ENCODE data around the gene MSANTD2.

DNA sequence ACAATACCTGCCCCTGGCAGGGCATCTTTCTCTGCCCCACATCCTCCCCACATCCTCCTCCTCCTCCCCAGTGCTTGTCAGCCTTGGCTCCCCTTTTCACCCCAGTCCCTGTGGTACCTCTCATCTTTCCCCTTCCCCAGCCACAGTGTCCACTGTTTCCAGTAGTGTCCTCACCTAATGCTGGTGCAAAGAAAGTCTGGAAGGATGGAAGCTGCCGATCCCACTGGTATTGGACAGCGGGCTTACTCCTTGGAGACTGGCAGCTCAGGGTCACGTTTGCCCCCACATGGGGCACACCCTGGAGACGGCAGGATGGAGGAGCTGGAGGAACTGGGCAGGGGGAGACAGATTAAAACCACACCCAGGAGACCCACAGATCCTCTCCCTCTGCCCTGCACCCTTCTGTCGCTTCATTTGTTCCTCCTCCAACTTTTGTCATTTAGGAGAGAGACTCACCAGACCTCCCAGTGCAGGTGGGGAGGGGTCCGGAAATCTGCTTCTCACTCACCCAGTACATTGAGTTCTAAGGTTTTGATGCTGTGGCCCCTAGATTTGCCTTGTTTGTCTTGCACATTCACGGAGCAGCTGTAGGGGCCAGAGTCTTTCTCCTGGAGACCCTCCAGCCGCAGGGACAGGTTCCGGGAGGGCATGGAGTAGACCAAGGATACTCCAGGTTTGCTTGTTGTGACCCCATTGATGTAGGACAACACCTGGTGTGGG, 44.0 kb downstream of the MSANTD2 start:
- no peak for TF ChIP-seq PURB (CRISPR knock-in tag; IDR thresholded peaks at IDR 0.05; ENCODE audit: low read depth)
- TF ChIP-seq NR2C1 (IDR thresholded peaks at IDR 0.05) = no peak
- no peak for TF ChIP-seq NR2C1 (tag; IDR thresholded peaks at IDR 0.05)
- TF ChIP-seq, protein P1, sequence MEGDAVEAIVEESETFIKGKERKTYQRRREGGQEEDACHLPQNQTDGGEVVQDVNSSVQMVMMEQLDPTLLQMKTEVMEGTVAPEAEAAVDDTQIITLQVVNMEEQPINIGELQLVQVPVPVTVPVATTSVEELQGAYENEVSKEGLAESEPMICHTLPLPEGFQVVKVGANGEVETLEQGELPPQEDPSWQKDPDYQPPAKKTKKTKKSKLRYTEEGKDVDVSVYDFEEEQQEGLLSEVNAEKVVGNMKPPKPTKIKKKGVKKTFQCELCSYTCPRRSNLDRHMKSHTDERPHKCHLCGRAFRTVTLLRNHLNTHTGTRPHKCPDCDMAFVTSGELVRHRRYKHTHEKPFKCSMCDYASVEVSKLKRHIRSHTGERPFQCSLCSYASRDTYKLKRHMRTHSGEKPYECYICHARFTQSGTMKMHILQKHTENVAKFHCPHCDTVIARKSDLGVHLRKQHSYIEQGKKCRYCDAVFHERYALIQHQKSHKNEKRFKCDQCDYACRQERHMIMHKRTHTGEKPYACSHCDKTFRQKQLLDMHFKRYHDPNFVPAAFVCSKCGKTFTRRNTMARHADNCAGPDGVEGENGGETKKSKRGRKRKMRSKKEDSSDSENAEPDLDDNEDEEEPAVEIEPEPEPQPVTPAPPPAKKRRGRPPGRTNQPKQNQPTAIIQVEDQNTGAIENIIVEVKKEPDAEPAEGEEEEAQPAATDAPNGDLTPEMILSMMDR (IDR thresholded peaks at IDR 0.05 in 2 of 3, conservative IDR thresholded peaks at IDR 0.05 in 1 of 3; ENCODE audit: insufficient read depth in 2 of 3, low read depth in 1 of 3, low read length in 3 of 3) = no peak
- TF ChIP-seq RFX5 (IDR thresholded peaks at IDR 0.05; ENCODE audit: low read depth, low read length) = no peak
- no peak for TF ChIP-seq SRF (CRISPR knock-in tag; IDR thresholded peaks at IDR 0.05)
- TF ChIP-seq CHD1 (IDR thresholded peaks at IDR 0.05; ENCODE audit: low read length) = no peak
- no peak for TF ChIP-seq BRD9 (IDR thresholded peaks at IDR 0.05; ENCODE audit: low read depth, partially characterized antibody)
- TF ChIP-seq ZNF696 (CRISPR knock-in tag; conservative IDR thresholded peaks at IDR 0.05) = no peak
